DMS79 treated with DMSO at 0.1 percent for 48 hours (cell line): ENCODE data around the gene FUOM.

Experiments used
- DNase-seq: peaks from one replicate; lab custom pipeline; 2025; lab: John Stamatoyannopoulos, UW

FUOM gene

DNA sequence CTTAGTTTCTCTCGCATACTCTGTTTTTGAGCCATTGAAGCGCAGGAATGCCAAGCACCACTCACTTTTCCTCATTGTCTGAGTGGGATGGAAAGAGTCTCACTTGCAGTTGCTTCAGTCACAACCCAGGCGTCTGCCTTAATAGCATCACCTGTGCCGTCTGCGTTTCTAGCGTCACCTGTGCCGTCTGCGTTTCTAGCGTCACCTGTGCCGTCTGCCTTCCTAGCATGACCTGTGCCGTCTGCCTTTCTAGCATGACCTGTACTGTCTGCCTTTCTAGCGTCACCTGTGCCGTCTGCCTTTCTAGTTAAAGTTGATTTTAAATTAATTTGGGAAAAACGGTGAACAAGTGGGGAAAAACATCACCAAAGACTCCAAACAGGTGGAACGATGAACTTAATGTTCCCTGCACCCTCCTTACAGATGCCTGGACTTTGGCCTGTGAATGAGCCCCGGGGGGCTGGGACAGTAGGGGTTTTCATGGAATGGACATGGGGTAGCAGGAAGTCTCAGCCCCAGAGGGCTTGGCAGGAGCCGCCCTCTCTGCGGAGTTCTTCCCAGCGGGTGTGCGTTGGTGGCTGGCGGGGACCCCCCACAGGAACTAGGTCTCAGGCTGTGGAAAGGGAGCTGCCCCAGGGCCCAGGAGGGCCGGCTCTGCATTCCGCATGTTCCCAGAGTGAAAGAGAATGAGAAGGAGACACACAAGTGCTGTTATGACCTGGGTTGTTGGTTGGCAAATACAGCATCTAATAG, 45.6 kb downstream of the FUOM start:
- DNase-seq: no peak

DNA sequence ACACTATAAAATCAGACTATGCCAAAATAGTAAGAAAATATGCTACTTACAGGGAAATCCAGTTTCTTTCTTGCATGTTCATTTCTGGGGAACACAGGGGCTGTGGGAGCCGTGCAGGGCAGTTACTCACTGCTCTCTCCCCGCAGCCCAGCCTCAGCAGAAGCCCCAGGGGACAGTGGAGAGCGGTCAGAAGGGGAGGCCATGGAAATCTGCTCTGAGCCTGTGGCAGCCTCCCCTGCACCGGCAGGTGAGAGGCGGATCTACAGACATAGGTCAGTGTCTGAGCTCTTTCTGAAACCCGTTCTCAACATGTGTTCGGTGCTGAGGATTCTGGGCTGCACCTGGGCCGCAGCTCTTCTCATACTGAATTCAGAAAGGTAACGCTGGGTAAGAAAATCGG, 46.2 kb downstream of the FUOM start:
- DNase-seq: no peak

DNA sequence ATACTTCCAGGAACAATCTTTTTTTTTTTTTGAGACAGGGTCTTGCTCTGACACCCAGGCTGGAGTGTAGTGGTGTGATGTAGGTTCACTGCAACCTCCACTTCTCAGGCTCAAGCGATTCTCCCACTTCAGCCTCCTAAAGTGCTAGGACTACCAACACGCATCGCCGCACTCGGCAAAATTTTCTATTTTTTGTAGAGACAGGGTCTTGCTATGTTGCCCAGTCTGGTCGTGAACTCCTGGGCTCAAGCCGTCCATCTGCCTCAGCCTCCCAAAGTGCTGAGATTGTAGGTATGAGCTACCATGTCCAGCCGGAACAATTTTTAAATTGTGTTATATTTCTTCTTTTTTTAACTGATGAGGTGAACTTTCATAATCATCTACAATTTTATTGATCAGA, 47.0 kb downstream of the FUOM start:
- no peak for DNase-seq

DNA sequence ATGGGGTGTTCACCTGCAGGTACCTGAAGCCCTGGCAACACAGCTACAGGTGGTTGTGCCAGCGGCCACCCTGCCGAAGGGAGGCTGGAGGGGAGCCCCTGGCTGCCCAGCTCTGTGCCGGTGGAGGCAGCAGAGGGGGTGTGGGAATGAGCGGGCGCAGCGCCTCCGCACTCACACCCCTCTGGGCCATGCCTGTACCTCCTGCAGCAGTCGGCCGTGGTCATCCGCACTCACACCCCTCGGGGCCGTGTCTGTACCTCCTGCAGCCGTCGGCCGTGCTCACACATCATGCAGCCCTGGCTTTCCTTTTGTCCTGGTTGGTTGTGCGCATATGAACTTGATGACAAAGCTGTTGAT, 47.4 kb downstream of the FUOM start:
- DNase-seq: no peak

DNA sequence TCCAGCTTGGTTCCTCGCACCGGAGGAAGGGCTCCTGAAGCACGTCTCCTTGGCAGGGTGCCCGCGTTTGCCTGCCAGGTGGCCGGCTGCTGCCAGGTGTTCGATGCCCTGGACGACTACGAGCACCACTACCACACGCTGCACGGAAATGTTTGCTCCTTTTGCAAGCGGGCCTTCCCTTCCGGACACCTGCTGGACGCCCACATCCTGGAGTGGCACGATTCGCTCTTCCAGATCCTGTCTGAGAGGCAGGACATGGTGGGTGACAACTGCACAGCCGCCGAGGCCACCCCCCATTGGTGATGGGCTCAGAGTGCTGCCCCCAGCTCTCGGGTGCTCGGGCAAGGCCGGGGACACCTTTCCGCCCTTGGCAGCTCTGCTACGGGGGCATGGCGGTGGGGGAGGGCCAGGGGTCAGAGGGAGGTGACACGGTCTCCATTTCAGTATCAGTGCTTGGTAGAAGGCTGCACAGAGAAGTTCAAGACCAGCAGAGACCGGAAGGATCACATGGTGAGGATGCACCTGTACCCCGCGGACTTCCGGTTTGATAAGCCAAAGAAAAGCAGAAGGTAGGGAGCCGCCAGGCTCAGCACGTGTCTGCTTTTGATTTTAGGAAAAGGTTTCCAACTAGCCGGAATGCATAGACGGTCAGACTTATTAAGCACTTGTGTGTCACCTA, 48.0 kb downstream of the FUOM start:
- peak; percentile 36 for DNase-seq

DNA sequence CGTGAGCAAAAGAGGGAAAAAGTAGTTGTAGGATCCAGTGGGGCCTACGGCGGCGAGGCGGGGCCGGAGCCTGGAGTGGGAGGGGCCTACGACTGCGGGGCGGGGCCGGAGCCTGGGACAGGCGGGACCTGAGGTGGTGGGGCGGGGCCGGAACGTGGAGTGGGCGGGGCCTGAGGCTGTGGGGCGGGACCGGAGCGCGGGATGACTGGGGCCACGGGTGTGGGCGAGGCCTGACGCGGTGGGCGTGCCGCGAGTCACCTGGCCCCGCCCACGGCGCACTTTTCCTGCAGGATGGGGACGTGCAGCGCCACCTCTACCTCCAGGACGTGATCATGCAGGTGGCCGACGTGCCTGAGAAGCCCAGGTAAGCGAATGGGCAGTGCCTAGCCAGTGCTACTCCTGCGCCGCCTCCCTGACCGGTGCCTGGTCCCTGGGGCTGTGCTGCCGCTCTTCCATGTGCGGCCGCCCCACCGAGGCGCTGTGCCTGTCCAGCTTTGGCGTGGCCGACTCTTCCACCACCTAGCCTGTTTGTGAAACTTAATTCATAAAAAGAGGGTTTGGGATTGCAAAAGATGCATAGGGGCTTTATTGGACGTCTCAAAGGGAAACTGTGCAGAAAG, 48.6 kb downstream of the FUOM start:
- peak; percentile 39 for DNase-seq

DNA sequence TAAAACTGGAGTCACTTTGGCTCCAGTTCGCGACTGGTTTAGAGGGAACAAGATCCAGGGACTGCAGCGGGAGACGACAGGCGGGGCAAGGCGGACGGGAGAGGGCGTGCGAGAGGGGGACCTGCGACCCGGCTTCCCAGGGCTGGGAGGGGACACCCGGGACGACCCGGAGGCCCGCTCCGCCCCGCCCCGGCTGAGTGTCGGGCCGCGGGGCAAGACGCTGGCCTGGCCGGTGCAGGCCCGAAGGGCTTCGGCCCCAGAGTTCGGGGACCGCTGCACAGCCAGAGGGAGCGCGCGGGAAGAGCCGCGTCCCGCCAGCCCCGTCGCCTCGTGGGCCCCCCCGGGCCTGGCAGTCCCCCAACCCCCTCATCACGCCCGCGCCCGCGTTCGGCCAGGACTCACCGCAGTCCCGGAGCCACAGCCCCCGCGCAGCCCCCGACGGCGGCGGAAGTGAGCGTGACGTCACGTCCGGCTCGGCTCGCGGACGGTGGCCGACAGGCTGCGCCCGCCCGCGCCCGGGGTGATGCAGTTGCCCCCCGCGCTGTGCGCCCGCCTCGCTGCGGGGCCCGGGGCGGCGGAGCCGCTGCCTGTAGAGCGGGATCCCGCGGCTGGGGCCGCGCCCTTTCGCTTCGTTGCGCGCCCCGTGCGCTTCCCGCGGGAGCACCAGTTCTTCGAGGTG, 49.3 kb downstream of the FUOM start, which contains the start of the genes TUBGCP2 and ZNF511:
Gene TUBGCP2, minus strand, starts transcription at position 452 of the 679 bp plus-strand sequence. CDS start 5,931 bp downstream, outside the sequence.
Gene ZNF511, plus strand, starts transcription at position 494 of the 679 bp plus-strand sequence. Its CDS starts 30 bp downstream, at position 524.
- DNase-seq: peak; percentile 12

DNA sequence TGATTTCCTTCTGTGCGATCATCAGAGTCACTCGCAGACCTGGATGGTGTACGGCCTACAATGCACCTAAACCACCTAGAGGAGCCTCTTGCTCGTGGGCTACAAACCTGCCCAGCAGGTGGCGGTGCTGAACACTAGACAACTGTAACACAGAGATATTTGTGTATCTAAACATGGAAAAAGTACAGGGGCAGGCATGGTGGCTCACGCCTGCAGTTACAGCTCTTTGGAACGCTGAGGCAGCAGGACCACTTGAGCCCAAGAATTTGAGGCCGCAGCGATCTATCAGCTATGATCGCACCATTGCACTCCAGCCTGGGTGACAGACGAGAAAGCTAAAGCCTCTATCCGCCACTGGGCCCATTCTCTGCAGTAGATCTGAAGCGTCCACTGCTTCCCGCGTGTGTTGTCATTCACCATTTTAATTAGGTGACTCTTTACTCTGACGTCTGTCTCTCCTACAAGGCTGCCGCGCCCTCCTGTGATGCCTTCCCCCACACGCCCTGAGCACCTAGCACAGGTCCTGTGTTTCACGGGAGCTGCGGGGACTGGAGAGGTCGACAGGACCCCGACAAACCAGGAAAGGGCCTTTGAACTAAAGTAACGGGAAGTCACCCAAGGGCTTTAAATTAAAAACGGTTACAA, 49.9 kb downstream of the FUOM start:
- peak; percentile 2 for DNase-seq

DNA sequence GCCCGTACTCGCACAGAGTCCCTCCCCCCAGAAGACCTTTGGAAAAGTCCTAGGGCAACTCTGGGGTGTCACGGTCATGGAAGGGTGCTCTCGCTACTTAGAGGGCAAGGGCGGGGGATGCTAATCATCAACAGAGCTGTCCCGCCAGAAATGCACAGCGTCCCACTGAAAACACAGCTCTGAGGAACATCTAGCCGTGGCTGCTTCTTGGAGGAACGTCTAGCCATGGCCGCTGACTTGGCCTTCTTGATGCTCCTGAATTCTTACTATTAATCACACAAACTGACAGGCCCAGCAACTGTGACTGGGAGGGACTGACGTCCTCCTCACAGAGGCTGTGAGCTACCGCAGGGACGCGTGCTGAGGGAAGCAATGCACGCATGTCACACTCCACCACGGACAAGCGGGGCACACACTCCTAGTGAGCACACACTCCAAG, 50.9 kb downstream of the FUOM start:
- DNase-seq: no peak

DNA sequence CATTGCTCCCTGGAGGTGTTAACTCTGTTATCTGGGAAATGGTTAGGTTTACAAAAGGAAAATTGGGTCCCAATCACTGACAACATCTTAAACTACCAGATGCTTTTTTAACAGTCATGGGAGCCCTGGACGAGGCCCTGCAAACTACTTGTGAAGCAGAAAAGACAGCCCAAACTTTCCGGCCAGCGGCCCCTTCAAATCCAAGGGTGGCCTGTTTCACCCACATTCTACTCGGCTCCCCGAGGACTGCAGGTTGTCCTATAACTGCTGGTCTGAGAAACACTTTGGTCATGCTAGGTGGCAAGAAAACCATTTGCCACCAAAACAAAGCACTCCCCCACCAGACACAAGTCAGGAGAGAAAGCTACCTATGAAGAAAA, 51.7 kb downstream of the FUOM start:
- DNase-seq: no peak
